GM13977 (cell line): ENCODE data around the gene LPGAT1.

Experiments used
- DNase-seq: peaks from one replicate; pipeline ENCODE4 v3.0.0; 2012; ENCODE audit warnings: low spot score
- in situ Hi-C: fragments of 300-500 bp; cut with MboI; formaldehyde crosslinking; loops from one replicate; pipeline ENCODE4 v1.12.0; 2022; ENCODE audit warnings: low sequenced_read_pairs, low pct_unique_long_range_greater_than_20kb, mixed read lengths, inconsistent platforms; ENCODE audit not compliant: unreplicated experiment
- TF ChIP-seq, protein P1 (sequence below): IDR thresholded peaks from 2 replicates; pipeline ENCODE4 v1.5.1; 2012; ENCODE audit warnings: mild to moderate bottlenecking, control low read depth; ENCODE audit not compliant: insufficient read depth; ENCODE audit errors: extremely low read depth, missing control alignments

LPGAT1 gene

DNA sequence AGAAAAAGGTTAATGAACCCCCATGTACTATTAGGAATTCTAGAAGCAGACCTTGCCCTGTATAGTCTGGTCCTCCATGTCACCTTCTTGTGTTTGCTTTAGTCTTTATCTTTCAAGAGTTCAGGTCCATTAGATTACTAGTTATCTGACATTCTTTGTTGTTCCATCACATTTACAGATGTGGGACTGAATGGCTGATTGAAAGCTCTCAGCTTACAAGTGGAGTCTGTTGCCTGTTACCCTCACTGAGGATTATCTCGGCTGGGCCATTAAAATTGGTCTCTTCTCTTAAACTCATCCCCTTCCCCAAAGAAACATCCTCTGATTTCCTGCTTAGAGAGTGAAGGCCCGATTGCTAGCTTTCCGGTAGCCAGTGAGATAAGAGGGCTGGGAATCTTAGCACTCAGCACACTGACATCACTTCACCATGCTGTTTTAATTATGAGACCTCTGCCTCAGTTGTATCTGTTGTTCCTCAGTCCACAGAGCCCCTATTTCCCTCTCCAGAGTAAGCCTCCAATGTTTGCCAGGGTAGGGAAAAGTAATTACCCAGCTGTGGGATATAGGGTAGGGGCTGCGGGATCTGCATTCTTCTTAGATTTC is 76.8 kb downstream of the LPGAT1 start:
- no peak for DNase-seq
- TF ChIP-seq, protein P1, sequence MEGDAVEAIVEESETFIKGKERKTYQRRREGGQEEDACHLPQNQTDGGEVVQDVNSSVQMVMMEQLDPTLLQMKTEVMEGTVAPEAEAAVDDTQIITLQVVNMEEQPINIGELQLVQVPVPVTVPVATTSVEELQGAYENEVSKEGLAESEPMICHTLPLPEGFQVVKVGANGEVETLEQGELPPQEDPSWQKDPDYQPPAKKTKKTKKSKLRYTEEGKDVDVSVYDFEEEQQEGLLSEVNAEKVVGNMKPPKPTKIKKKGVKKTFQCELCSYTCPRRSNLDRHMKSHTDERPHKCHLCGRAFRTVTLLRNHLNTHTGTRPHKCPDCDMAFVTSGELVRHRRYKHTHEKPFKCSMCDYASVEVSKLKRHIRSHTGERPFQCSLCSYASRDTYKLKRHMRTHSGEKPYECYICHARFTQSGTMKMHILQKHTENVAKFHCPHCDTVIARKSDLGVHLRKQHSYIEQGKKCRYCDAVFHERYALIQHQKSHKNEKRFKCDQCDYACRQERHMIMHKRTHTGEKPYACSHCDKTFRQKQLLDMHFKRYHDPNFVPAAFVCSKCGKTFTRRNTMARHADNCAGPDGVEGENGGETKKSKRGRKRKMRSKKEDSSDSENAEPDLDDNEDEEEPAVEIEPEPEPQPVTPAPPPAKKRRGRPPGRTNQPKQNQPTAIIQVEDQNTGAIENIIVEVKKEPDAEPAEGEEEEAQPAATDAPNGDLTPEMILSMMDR: no peak
- in situ Hi-C loops: no loop called here

DNA sequence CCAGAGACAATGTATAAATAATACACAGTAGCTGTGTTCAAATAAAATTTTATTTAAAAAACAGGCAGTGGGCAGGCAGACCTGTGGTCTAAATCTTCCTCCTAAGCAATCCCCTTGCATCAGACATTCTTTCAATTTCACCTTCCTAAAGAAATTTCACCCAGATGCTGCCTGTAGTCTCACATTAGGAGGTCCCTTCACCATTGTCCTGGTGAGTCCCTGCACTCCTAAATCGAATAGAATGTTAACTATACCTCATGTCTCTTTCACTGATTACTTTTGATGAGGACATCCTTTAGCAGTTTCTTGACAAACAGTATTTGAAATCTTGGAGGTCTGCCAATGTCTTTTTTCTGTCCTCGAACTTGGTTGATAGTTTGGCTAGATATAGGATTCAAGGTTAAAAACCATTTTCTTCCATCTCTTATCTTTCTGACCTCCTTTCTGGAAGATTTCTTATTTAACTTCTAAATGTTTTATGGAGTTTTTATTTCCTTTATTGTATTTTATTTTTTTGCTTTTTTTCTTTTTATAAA is 77.5 kb downstream of the LPGAT1 start:
- DNase-seq: no peak
- in situ Hi-C loops: no loop called here
- TF ChIP-seq, protein P1: no peak

DNA sequence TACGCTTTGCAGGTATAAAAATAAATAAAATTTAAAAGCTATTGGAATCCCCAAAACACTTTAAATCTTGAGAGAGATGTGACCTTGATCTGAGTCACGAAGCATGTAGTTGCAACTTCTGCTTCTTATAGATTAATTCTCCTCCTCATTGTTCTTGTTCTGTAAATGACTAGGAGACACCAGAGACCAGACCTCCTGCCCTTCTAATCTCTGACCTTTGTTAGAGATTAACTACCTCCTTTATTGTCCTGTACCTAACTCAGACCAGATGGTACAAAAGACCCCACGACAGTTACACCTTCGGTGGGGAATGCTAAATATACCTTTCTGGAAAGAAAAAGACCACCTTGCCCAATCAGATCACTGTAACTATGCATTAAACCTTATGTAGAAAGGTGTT is 78.2 kb downstream of the LPGAT1 start:
- DNase-seq: no peak
- in situ Hi-C loops: no loop called here
- TF ChIP-seq, protein P1: no peak

DNA sequence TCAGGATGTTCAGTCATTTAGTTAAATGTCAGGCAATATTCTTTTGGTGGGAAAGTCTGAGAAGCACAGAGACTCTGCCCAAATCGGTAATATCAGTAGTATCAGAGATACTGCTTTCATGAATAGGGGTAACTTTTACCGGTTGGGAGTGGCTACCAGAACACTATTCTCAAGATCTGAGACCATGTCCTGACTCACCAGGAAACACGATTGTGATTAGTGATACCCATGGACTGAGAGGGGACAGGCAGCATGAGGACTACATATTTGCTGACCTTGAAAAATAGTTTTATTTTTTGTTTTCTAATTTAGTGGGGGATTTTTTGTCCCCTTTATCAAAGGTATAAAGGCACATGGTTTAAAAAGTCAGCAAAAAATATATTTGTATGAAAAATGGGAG is 79.1 kb downstream of the LPGAT1 start:
- no peak for DNase-seq
- in situ Hi-C loops: no loop called here
- TF ChIP-seq, protein P1: no peak

DNA sequence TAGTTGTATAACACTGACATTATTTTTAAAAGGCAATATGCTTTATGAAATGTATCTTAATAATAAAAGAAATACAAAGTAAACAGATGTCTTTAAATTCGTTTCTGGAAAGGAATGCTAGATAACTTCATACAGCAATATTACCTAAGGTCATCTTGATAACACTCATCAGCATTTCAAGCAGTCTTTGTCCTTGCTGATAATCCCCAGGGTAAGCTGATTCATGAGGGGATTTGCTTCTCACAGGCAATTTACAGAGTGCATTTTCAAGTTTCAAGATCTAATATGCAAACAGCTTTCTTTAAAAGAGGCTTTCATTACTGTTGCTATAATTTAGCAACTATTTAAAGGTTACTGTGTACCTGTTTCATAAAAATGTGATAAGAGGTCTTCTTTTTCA is 80.0 kb downstream of the LPGAT1 start:
- no peak for DNase-seq
- in situ Hi-C loops: no loop called here
- TF ChIP-seq, protein P1: no peak

DNA sequence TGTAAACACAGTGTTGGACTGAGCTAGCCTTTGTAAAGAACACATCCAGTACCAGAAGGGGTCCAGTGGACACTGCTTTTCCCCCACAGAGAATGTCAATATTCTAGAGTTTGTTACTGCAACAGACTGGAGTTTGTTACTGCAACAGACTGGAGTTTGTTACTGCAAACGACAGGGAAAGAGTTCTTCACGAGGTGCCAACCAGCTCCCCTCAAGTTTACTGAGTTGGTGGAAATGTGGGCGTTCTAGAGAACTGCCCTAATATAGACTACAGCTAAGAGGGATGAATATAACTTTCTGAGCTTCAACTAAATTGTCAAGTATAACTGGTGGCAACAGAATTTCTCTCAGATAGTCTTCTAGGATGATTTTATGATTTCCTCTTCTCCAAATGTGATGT is 81.3 kb downstream of the LPGAT1 start:
- in situ Hi-C loops: no loop called here
- DNase-seq: no peak
- TF ChIP-seq, protein P1: no peak

DNA sequence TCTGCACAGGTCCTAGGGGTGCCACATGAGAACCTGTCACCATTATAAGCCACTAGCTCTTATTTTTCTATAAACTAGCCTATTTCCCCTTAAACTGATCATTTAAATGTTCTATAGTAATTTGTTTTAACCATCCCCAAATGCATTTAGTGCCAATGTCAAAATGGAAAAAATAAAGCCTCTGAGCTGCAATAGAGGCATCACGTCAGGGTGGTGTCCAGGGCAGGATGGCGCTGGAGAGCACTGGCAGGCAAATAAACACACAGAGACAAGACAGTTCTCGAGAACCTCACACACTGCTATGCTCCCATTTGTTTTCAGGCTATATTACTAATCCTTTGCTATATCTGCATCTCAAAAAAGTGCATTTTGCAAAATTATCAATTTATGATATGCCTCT is 81.8 kb downstream of the LPGAT1 start:
- in situ Hi-C loops: no loop called here
- no peak for DNase-seq
- TF ChIP-seq, protein P1: no peak
